ENCODE data around the gene RSAD1. TPM values are rescaled to one million over a fixed set of nuclear protein-coding genes. Genes with fewer than 3 reads are reported as not detected.

Gene RSAD1
- total RNA-seq, 1 donor: 25.8 TPM

DNA sequence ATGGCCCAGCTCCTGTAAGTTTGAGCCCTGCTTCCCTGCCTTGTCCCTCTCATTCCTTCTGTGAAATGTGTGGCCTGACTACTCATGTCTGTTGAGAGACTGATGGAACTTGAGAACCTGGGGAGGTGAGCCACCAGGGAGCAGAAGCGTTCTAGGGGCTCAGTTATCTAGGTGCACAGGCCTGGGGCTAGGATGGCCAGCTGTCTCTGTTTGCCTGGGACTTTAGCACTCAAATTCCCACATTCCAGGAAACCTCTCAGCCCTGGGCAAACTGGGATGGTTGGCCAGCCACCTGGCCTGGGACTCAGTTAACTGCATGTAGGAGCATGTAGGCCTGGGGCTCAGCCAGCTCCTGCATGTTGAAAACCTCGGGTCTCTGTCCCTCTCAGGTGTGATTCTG is 44.5 kb downstream of the RSAD1 start:
- TF ChIP-seq, protein P1, sequence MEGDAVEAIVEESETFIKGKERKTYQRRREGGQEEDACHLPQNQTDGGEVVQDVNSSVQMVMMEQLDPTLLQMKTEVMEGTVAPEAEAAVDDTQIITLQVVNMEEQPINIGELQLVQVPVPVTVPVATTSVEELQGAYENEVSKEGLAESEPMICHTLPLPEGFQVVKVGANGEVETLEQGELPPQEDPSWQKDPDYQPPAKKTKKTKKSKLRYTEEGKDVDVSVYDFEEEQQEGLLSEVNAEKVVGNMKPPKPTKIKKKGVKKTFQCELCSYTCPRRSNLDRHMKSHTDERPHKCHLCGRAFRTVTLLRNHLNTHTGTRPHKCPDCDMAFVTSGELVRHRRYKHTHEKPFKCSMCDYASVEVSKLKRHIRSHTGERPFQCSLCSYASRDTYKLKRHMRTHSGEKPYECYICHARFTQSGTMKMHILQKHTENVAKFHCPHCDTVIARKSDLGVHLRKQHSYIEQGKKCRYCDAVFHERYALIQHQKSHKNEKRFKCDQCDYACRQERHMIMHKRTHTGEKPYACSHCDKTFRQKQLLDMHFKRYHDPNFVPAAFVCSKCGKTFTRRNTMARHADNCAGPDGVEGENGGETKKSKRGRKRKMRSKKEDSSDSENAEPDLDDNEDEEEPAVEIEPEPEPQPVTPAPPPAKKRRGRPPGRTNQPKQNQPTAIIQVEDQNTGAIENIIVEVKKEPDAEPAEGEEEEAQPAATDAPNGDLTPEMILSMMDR (IDR thresholded peaks at IDR 0.05; ENCODE audit: insufficient read depth, low read length): no peak
- H3K4me3 ChIP-seq (ENCODE audit: low read depth, low read length): no peak overlapping the region
- no peak for DNase-seq (ENCODE audit: low read depth)

DNA sequence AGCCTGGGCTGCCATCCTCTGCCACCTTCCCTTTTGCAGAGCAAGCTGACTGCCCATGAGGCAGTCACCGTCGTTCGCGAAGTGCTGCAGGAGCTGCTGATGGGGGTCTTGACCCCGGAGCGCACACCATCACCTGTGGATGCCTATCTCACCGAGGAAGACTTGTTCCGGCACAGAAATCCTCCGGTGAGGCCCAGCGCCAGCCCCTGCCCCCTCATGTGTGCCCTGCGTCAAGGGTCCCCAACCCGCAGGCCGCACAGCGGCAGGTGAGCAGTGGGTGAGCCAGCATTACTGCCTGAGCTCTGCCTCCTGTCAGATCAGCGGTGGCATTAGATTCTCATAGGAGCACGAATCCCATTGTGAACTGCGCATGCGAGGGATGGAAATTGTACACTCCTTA is 46.2 kb downstream of the RSAD1 start:
- H3K4me3 ChIP-seq (ENCODE audit: low read depth, low read length): no peak overlapping the region
- no peak for DNase-seq (ENCODE audit: low read depth)
- TF ChIP-seq, protein P1 (IDR thresholded peaks at IDR 0.05; ENCODE audit: insufficient read depth, low read length): no peak

DNA sequence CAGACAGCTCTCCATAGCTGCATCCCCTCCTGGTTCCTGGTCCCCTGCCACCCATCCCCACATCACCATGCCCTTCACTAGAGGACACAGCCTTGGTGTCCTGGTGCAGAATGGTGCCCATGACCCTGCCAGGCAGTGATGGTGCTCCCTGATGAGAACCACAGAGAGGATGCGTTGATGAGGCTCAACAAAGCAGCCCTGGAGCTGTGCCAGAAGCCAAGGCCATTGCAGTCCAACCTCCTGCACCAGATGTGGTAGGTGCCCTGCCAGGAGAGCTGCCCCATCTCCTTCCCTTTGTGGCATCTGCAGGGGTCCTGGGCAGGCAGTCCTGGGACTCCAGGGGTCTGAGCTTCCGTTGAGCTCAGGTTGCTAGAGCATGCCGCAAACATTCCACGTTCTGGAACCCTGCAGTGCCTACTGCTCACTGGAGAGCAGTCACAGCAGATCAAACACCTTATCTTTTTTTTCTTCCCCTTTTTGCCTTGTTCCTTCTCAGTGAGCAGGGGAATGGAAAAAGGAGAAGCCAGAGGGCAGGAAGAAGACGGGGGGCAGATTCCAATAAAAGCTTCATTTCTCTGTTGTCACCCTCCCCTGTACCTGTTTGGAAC is 48.6 kb downstream of the RSAD1 start:
- TF ChIP-seq, protein P1 (IDR thresholded peaks at IDR 0.05; ENCODE audit: insufficient read depth, low read length): no peak
- no peak overlapping the region for H3K4me3 ChIP-seq (ENCODE audit: low read depth, low read length)
- no peak for DNase-seq (ENCODE audit: low read depth)

DNA sequence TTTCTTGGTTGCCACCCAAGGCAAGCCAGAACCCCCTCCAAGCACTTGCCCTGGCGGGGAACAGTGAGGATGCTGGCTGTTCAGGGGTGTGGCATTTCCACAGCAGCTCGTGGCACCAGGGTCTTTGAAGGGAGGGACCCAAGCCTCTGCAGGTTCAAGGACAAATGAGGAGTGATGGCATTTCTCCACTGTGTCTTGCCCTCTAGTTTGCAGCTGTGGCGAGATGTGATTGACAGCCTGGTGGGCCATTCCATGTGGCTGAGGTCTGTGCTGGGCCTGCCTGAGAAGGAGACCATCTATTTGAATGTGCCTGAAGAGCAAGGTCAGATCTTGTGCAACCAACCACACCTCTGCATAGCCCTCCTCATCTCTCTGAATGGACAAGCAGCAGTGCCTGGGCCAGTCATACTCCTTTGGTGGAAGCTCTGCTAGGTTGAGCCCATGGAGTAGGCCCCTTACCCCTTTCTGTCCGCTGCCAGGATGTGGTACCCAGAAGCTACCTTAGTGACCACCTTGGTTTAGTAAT is 49.4 kb downstream of the RSAD1 start:
- TF ChIP-seq, protein P1 (IDR thresholded peaks at IDR 0.05; ENCODE audit: insufficient read depth, low read length): no peak
- H3K4me3 ChIP-seq (ENCODE audit: low read depth, low read length): no peak overlapping the region
- no peak for DNase-seq (ENCODE audit: low read depth)

DNA sequence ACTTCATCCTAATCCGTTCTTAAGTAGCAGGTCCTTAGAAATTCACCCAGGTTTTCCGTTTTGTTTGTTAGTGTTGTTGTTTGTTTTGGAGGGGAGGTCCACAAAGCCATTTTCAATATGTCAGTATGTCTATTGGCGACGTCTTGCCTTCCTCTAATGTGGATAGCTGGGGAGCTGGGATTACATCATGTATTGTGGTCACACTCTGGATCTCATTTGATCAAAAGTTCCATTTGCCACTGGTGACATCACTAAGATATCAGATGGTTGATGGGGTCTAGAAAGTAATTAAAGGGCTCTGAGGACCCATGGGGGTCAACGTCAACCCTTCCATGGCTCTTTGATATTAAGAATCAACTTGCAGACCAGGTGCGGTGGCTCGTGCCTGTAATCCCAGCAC is 51.2 kb downstream of the RSAD1 start:
- no peak for DNase-seq (ENCODE audit: low read depth)
- no peak overlapping the region for H3K4me3 ChIP-seq (ENCODE audit: low read depth, low read length)
- TF ChIP-seq, protein P1 (IDR thresholded peaks at IDR 0.05; ENCODE audit: insufficient read depth, low read length): no peak

DNA sequence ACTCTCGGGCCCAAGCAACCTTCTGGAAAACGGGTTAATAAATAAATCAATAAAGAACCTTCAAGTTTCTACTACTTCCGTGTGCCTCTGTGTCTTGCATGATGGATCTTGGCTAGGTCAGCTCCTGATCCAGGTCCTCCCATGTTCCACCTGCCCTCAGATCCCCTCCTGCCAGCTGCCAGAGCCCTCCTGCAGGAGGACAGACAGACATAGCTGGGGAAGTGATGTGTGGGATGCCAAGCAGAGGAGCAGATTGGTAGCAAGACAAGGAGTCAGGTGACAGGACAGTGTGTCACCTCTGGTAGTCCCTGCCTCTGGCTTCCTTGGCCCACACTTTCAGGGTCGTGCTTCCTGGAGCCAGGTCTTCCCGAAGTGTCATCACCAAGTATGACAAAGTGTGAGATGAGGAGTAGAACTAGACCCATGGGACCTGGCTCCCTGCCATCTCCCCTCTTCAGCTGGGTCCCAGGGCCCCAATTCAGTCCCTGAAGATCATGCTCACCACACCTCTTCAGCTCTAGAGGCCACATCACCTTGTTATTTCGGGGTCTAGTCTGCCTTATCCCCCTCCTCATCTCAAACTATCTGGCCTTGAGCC is 52.9 kb downstream of the RSAD1 start:
- no peak for DNase-seq (ENCODE audit: low read depth)
- TF ChIP-seq, protein P1 (IDR thresholded peaks at IDR 0.05; ENCODE audit: insufficient read depth, low read length): no peak
- H3K4me3 ChIP-seq (ENCODE audit: low read depth, low read length): no peak overlapping the region
